ENCODE data around the gene PABPC1L.

- no peak for TF ChIP-seq EZH2 (IDR thresholded peaks at IDR 0.05)
- TF ChIP-seq POLR2AphosphoS5 (IDR thresholded peaks at IDR 0.05; ENCODE audit: borderline replicate concordance, low read depth, low read length) = no peak
- TF ChIP-seq FOXP2 (optimal IDR thresholded peaks at IDR 0.05; ENCODE audit: control extremely low read depth, extremely low read length, insufficient read depth) = no peak
These were observed 31.3 kb downstream of the PABPC1L start for GRCh38 chr20:44941120-44941691.

Data from SK-N-MC (cell line).